ENCODE data around the gene PRKAR2B.
A peak's percentile ranks its signal among the peaks of the same experiment; 100 is the strongest.

PRKAR2B gene

DNA sequence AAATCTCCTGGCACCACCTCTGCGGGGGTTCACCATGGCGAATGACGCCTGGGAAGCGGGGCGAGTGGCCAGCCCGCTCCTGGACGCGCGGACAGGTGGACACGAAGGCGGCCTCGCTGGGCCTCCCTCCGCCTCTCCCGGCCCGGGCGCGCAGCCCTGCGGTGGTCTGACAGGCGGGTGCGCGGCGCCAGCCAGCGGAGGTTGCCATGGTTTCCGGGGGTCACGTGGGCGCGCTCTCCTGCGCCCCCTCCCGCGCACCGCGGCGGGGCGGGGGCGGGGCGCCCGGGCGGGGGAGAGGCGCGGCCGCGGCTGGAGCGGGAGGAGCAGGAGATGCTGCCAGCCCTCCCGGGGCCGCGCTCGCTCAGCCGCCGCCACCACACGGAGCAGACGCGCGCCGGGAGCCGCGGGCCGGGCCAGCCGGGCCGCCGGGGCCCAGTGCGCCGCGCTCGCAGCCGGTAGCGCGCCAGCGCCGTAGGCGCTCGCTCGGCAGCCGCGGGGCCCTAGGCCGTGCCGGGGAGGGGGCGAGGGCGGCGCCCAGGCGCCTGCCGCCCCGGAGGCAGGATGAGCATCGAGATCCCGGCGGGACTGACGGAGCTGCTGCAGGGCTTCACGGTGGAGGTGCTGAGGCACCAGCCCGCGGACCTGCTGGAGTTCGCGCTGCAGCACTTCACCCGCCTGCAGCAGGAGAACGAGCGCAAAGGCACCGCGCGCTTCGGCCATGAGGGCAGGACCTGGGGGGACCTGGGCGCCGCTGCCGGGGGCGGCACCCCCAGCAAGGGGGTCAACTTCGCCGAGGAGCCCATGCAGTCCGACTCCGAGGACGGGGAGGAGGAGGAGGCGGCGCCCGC, at the start of gene PRKAR2B:
PRKAR2B (plus strand) TSS at position 359 of the 848 bp plus-strand sequence; CDS start at position 562, 203 bp downstream.
- peak; percentile 44 for DNase-seq (ENCODE audit: low read depth)

GRCh38 chr7:106994833-106995232, 49.7 kb upstream of the PRKAR2B start:
- no peak for DNase-seq (ENCODE audit: low read depth)

- no peak for DNase-seq (ENCODE audit: low read depth)
Measured at GRCh38 chr7:106997487-106998271, 46.8 kb upstream of the PRKAR2B start.

DNA sequence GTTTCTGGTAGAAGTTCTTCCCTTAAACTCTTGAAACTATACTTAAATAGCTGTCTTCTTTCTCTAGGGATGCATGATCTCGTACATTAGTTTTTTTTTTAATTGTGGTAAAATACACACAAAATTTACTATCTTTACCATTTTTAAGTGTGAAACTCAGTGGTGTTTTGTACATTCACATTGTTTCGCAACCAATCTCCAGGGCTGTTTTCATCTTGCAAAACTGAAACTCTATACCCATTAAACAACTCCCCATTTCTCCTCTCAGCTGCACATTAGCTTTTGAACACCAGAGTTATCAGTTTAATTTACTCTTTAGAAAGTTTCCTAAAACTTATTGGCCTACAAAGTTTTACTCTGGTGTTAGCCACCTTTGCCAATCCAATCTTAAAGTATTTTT, 45.5 kb upstream of the PRKAR2B start:
- no peak for DNase-seq (ENCODE audit: low read depth)

DNA sequence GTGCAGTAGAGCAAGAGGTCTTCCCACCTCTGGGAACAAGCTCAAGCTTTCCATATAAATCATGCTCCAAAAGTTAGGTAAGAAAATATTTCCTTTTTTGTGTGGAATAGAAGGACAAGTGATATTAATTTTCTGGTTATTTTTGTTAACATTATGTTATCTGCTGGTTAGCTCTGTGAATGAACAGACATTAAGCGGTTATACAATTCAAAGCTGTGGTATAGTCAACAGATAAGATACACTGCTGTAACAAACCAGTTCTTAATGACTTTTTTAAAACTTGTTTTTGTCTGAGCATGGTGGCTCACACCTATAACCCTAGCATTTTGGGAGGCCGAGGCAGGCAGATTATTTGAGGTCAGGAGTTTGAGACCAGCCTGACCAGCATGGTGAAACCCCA, 43.0 kb upstream of the PRKAR2B start:
- DNase-seq (ENCODE audit: low read depth) = no peak

DNA sequence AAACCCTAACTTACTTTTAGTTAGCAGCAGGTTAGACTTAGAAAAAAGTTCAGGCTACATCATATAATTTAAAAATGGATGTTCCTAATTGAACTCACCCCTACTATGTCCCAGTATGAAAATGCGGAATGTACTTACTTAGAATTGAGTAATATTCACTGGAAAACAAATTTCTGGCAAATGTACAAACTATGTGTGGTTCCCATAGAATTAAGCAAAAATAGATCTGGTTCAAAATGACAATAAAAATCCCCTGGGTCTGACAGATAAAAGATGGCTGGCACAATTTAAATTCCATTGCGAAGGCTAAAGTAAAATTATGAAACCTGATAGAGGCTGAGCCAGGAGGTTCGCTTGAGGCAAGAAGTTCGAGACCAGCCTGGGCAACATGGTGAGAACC, 42.4 kb upstream of the PRKAR2B start:
- no peak for DNase-seq (ENCODE audit: low read depth)

- DNase-seq (ENCODE audit: low read depth) = no peak
Measured at GRCh38 chr7:107002529-107002998, 41.9 kb upstream of the PRKAR2B start.

GRCh38 chr7:107007007-107007891, 37.3 kb upstream of the PRKAR2B start:
- no peak for DNase-seq (ENCODE audit: low read depth)

GRCh38 chr7:107007892-107008287, 36.6 kb upstream of the PRKAR2B start:
- DNase-seq (ENCODE audit: low read depth) = no peak

GRCh38 chr7:107009846-107010203, 34.7 kb upstream of the PRKAR2B start:
- DNase-seq (ENCODE audit: low read depth) = no peak

DNA sequence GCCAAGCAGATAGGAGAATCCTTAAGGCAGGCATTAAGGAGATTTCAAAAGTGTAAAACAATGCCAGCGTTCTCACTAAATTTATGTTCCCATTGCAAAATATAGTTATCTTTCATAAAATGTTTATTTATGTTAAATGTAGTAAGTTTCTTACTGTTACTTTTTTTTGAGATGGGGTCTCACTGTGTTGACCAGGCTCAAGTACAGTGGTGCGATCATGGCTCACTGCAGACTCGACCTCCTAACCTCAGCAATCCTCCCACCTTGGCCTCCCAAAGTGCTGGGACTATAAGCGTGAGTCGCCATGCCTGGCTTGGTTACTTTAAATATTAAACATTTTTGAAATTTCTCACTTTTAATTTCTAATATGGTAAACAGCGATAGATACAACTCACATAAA, 31.8 kb upstream of the PRKAR2B start:
- no peak for DNase-seq (ENCODE audit: low read depth)

GRCh38 chr7:107014387-107015023, 30.0 kb upstream of the PRKAR2B start:
- no peak for DNase-seq (ENCODE audit: low read depth)

DNA sequence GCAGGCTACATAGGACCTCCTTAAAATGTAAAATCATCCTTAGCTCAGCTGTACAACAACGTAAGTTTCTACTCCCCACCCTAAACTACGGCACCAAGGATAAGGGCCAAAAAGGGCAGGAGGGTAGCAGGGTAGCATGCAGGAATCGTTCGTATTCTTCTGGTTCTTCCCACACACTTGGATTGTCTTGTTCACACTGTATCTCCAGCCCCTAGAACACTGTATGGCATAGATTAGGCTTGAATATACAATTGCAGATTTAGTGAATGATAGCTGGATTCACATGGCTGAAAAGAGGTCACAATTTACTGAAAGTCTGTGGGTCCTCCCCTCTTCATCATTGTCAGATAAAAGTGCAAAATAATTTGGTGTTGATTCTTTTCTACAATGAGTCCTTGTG, 28.2 kb upstream of the PRKAR2B start:
- DNase-seq (ENCODE audit: low read depth) = no peak

DNA sequence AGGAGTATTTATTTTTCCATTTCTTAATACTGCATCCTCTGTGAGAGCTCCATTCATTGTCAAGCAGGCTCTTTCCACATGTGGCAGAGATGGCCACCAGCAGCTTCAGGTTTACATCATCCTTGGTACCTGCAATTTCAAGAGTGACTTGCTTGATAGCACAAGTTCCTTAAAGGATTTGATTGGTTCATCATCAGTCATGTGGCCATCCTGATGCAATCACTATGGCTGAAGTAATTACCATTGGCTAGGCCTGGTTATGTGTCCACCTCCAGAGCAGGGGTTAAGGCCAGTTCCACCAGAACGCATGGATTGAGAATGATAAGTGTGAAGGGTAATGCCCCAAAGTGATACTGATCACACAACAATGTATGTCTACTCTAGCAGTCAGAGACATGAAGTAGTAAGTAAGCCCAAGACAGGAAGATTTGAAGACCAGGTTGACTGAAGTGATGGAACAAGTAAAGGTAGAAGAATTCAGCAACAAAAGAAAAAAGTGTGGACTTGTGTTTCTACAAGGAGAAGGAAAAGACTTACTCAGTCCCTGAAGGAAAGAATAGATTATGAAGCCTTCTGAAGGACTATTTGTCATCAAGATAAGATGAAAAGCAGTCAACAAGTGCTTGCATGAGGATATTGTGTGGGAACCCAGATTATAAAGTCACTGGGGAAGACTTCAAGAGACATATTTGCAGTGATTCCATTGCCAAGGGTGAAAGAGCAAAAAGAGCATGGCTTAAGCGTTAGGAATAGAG, 26.4 kb upstream of the PRKAR2B start:
- DNase-seq (ENCODE audit: low read depth) = no peak

DNA sequence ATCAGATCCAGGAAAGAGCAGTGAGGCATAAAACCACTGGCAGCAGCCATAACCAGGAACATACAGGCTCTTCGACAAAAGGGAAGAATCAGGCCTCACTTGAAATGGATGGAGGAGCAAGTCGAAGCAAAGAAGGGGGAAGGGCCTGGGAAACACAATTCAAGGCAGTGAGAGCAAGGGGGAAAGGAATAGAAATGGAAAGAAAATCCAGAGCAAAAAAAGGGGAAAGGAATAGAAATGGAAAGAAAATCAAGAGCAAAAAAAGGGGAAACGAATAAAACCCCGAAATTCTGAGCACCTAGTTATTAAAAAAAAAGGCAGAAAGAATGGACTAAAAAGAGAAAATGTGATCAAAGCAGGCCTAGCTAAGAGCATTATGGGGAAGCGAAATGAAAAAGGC, 24.1 kb upstream of the PRKAR2B start:
- DNase-seq (ENCODE audit: low read depth) = no peak

DNA sequence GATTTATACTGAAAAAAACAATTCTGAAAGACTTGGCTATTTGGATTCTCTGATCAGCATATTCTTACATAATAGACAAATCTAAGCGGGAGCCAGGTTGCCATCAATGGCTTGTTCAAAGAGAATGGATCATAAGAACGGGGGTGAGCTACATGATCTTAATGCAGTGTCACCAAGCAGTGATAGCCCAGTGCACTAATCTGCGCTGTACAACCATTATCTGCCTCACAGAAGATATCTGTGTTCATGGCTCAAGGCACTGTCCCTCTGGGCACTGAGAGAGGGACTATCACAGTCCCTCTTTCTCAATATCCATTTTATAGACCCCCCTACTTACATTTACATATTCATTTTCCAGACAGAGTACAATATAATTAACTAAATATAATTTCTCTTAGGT, 22.9 kb upstream of the PRKAR2B start:
- no peak for DNase-seq (ENCODE audit: low read depth)

DNA sequence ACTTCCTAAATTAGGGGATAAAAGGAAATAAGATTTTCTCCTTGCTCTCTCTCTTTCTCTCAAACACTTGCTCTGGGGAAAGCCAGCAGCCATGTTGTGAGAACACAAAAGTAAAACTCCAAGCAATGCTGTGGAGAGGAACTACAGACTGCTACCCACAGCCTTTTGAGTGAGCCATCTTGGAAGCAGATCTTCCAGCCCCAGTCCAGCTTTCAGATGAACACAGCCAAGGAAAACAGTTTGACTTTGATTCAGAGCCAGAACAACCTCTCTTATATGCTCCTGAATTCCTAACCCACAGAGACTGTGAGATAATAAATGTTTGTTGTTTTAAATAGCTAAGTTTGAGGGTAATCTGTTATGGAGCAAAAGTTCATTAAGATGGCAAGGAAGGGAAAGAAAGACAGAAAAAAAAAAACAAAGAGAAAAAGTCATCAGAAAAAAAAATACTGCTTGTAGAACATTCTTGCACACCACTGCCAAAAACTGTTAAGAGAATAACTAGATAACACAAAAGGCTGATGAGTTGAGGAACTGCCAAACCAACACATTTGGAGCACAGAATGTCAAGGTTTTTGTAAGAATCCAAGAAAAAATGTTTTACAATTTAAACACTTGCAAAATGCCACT, 20.9 kb upstream of the PRKAR2B start:
- DNase-seq (ENCODE audit: low read depth) = no peak

GRCh38 chr7:107024906-107025305, 19.6 kb upstream of the PRKAR2B start:
- no peak for DNase-seq (ENCODE audit: low read depth)

GRCh38 chr7:107025449-107026103, 18.9 kb upstream of the PRKAR2B start:
- DNase-seq (ENCODE audit: low read depth) = no peak

- DNase-seq (ENCODE audit: low read depth) = no peak
Measured at GRCh38 chr7:107026166-107026565, 18.3 kb upstream of the PRKAR2B start.

Data from stimulated activated CD8-positive, alpha-beta memory T cell treated with anti-CD3 and anti-CD28 coated beads, Interleukin-15, amount 100 ng/mL, for 1 hour (primary cell).